Vagina (tissue), 2 donors: ENCODE measurements around the gene UBXN7.

Experiments
- POLR2A ChIP-seq, 2 donors: fragments of 450-650 bp; IDR thresholded peaks; one replicate each; pipeline ENCODE4 v1.6.1; 2017; ENCODE audit warnings: antibody characterized with exemption in 2 of 2, mild to moderate bottlenecking in 2 of 2, moderate library complexity in 2 of 2
- TF ChIP-seq, protein P1 (sequence below), 3 experiments: fragments of 450-650 bp in 2 of 3; fragments of 200-600 bp in 1 of 3; sonication (generic) in 1 of 3; IDR thresholded peaks; one replicate each; pipeline ENCODE4 v1.5.1; 2017 to 2019; ENCODE audit warnings: antibody characterized with exemption in 3 of 3, mild to moderate bottlenecking in 2 of 3, moderate library complexity in 2 of 3

DNA sequence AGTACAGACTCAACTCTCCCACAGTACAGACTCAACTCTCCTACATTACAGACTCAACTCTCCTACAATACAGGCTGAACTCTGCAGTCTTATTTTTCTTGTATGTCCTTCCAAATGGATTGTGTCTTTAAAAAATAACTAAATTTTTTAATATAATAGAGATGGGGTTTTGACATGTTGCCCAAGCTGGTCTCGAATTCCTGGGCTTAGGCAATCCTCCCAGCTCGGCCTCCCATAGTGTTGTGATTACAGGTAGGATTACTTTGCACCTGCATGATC lies 31.2 kb upstream of the UBXN7 start:
- TF ChIP-seq, protein P1, sequence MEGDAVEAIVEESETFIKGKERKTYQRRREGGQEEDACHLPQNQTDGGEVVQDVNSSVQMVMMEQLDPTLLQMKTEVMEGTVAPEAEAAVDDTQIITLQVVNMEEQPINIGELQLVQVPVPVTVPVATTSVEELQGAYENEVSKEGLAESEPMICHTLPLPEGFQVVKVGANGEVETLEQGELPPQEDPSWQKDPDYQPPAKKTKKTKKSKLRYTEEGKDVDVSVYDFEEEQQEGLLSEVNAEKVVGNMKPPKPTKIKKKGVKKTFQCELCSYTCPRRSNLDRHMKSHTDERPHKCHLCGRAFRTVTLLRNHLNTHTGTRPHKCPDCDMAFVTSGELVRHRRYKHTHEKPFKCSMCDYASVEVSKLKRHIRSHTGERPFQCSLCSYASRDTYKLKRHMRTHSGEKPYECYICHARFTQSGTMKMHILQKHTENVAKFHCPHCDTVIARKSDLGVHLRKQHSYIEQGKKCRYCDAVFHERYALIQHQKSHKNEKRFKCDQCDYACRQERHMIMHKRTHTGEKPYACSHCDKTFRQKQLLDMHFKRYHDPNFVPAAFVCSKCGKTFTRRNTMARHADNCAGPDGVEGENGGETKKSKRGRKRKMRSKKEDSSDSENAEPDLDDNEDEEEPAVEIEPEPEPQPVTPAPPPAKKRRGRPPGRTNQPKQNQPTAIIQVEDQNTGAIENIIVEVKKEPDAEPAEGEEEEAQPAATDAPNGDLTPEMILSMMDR (IDR thresholded peaks at IDR 0.05): no peak
- no peak for TF ChIP-seq POLR2A (IDR thresholded peaks at IDR 0.05)
